Spleen (tissue), 7 donors: ENCODE results near the gene SLC38A3.
A peak's percentile ranks its signal among the peaks of the same experiment; 100 is the strongest.

ENCODE experiments used
- CTCF ChIP-seq, 11 experiments: fragments of 200-600 bp in 7 of 11; fragments of 450-650 bp in 4 of 11; sonication (generic) in 4 of 11; IDR thresholded peaks in 8 of 11; conservative IDR thresholded peaks in 3 of 11; 1 replicate in 7 of 11; 2 replicates in 4 of 11; pipeline versions ENCODE4 v1.4.0 to v1.8.0; 2016 to 2021; ENCODE audit warnings: antibody characterized with exemption in 11 of 11, inconsistent platforms in 4 of 11, mild to moderate bottlenecking in 1 of 11
- POLR2A ChIP-seq, 3 donors: fragments of 450-650 bp; IDR thresholded peaks; one replicate each; pipeline ENCODE4 v1.5.1; 2017; ENCODE audit warnings: antibody characterized with exemption in 3 of 3, mild to moderate bottlenecking in 1 of 3
- POLR2AphosphoS5 ChIP-seq, 3 donors: sonication (generic); formaldehyde crosslinking; IDR thresholded peaks; one replicate each; pipeline ENCODE4 v1.5.1; 2017; ENCODE audit warnings: antibody characterized with exemption in 3 of 3
- donor health status: DM: no; HTN: no; CAD: no; lungs with moderate emphysema.
- donor health status: DM: no; HTN: no; CAD: no.
- donor health status: DM: no; HTN: no; CAD: no.

- TF ChIP-seq CTCF (IDR thresholded peaks at IDR 0.05 in 8 of 11, conservative IDR thresholded peaks at IDR 0.05 in 3 of 11) (no peak), POLR2A (IDR thresholded peaks at IDR 0.05) (no peak), POLR2AphosphoS5 (IDR thresholded peaks at IDR 0.05) (peak in 2 of 3 donors; percentile 5 to 27)
Observed at GRCh38 chr3:50190936-50191660, 14.0 kb upstream of the SLC38A3 start, which contains the start of gene GNAT1.
